Smooth muscle cell (in vitro differentiated cells): ENCODE measurements around the gene CCDC85C. TPM values are rescaled to one million over a fixed set of nuclear protein-coding genes. Genes with fewer than 3 reads are reported as not detected.
A peak's percentile ranks its signal among the peaks of the same experiment; 100 is the strongest.

Experiments used
- DNase-seq: peaks from one replicate; lab custom pipeline; 2025; ENCODE audit not compliant: unreplicated experiment; lab: John Stamatoyannopoulos, UW
- H2AFZ ChIP-seq: fragments of 200-600 bp; sonication (generic); 2 replicates; pipeline ENCODE4 v1.6.0; 2016; ENCODE audit warnings: antibody characterized with exemption, low read depth, mild to moderate bottlenecking
- H3F3A ChIP-seq: fragments of 200-600 bp; sonication (generic); 2 replicates; pipeline ENCODE4 v1.6.0; 2017; ENCODE audit warnings: antibody characterized with exemption, low read depth
- H3K27ac ChIP-seq: fragments of 200-600 bp; sonication (generic); 2 replicates; pipeline ENCODE4 v1.5.1; 2016; ENCODE audit warnings: low read depth, mild to moderate bottlenecking
- H3K27me3 ChIP-seq: fragments of 200-600 bp; sonication (generic); 2 replicates; pipeline ENCODE4 v1.6.1; 2016; ENCODE audit warnings: low read depth, mild to moderate bottlenecking
- H3K36me3 ChIP-seq: fragments of 200-600 bp; sonication (generic); 2 replicates; pipeline ENCODE4 v1.5.1; 2016; ENCODE audit warnings: low read depth
- H3K4me1 ChIP-seq: fragments of 200-600 bp; sonication (generic); 2 replicates; pipeline ENCODE4 v1.5.1; 2016; ENCODE audit warnings: low read depth
- H3K4me2 ChIP-seq: fragments of 200-600 bp; sonication (generic); 2 replicates; pipeline ENCODE4 v1.6.0; 2016; ENCODE audit warnings: mild to moderate bottlenecking
- H3K4me3 ChIP-seq: fragments of 200-600 bp; sonication (generic); 2 replicates; pipeline ENCODE4 v1.5.1; 2016; ENCODE audit warnings: mild to moderate bottlenecking
- H3K79me2 ChIP-seq: fragments of 200-600 bp; sonication (generic); 2 replicates; pipeline ENCODE4 v1.6.0; 2016; ENCODE audit warnings: low read depth, mild to moderate bottlenecking
- H3K9ac ChIP-seq: fragments of 200-600 bp; sonication (generic); 2 replicates; pipeline ENCODE4 v1.6.0; 2016; ENCODE audit warnings: low read depth
- H3K9me3 ChIP-seq: fragments of 200-600 bp; sonication (generic); replicated peaks from 2 replicates; pipeline ENCODE4 v1.5.1; 2016; ENCODE audit warnings: low read depth
- H4K20me1 ChIP-seq: fragments of 200-600 bp; sonication (generic); 2 replicates; pipeline ENCODE4 v1.6.0; 2016; ENCODE audit warnings: low read depth
- WGBS: methylation state at CpG from one replicate; pipeline ENCODE4 v1.1.7; 2016; ENCODE audit warnings: low lambda C conversion rate; 5-methylcytosine and 5-hydroxymethylcytosine counted together
- polyA plus RNA-seq: library from polyadenylated mRNA; unstranded; fragments of >200 nt; fragmentation: Nextera tagmentation; extraction: Ambion mirVana; gene quantifications from 2 replicates; pipeline ENCODE4 v1.2.1, GENCODE V29; 2016
- total RNA-seq: library from RNA; depleted of rRNA; stranded (reverse); fragments of >200 nt; gene quantifications from 2 replicates; pipeline ENCODE4 v1.2.3, GENCODE V29; 2014
- TF ChIP-seq, protein P1 (sequence below): fragments of 200-600 bp; sonication (generic); IDR thresholded peaks from 2 replicates; pipeline ENCODE4 v1.5.1; 2017; ENCODE audit warnings: borderline replicate concordance, mild to moderate bottlenecking, antibody characterized with exemption; ENCODE audit not compliant: insufficient read depth, poor library complexity, severe bottlenecking

CCDC85C gene
- total and polyA plus RNA-seq, 2 experiments from 2014 or later = 4.0 to 6.5 TPM

DNA sequence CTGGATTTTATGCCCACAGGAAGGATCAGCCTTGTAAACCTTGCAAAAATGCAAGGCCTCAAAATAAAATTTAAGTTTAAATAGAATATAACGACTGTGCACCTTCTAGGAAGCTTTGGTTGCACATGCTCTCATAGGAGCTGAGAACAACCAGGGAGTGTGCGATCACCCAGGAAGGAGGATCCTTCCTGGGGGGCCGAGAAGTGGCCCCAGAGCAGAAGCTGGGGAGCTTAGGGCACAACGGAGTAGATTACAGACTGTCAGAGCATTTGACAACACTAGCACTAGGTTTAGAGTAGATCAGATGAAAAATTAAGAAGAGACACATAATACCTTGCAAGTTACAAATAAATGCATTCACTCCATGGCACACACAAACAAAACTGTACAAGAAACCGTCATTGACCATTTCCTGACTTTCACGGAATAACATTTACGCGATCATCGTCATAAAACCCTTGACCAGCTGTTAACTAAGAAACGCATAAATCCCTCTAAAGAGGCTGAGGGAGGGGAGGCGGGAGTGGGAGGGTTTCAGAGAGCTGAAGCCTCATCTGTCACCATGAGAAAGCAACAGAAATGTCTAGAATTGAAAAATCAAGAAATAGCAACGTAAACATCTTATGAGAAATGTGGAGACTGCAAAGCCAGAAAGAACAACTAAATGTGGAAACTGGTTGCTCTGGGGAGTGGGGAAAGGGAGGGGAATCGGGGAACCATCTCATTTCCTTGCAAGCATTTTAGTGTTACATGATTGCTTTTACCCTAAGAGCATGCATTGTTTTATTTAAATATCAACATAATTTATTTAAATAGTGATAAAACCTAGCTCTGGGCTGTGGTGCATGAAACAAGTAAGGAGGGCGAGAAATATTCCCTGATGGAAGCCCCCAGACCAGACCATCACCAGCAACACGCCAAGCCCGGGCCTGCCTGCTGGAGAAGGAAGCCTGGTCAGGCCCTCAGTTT, 13.1 kb upstream of the CCDC85C start:
- WGBS = 59% methylated on average over 16 of the region's 16 CpGs
- Histone ChIP-seq H3K4me1 (peaks cover 21% of the 10 kb centered on the region), H3K9me3 (no peaks in the 10 kb centered on the region), H3K4me2 (peak overlapping the region; percentile 29), H4K20me1 (no peaks in the 10 kb centered on the region), H2AFZ (no peak overlapping the region), H3K27me3 (no peaks in the 10 kb centered on the region), H3K36me3 (no peaks in the 10 kb centered on the region), H3K4me3 (no peak overlapping the region), H3F3A (no peaks in the 10 kb centered on the region), H3K79me2 (no peaks in the 10 kb centered on the region), H3K9ac (no peak overlapping the region), H3K27ac (no peak overlapping the region)
- no peak for DNase-seq
- TF ChIP-seq, protein P1, sequence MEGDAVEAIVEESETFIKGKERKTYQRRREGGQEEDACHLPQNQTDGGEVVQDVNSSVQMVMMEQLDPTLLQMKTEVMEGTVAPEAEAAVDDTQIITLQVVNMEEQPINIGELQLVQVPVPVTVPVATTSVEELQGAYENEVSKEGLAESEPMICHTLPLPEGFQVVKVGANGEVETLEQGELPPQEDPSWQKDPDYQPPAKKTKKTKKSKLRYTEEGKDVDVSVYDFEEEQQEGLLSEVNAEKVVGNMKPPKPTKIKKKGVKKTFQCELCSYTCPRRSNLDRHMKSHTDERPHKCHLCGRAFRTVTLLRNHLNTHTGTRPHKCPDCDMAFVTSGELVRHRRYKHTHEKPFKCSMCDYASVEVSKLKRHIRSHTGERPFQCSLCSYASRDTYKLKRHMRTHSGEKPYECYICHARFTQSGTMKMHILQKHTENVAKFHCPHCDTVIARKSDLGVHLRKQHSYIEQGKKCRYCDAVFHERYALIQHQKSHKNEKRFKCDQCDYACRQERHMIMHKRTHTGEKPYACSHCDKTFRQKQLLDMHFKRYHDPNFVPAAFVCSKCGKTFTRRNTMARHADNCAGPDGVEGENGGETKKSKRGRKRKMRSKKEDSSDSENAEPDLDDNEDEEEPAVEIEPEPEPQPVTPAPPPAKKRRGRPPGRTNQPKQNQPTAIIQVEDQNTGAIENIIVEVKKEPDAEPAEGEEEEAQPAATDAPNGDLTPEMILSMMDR = no peak

DNA sequence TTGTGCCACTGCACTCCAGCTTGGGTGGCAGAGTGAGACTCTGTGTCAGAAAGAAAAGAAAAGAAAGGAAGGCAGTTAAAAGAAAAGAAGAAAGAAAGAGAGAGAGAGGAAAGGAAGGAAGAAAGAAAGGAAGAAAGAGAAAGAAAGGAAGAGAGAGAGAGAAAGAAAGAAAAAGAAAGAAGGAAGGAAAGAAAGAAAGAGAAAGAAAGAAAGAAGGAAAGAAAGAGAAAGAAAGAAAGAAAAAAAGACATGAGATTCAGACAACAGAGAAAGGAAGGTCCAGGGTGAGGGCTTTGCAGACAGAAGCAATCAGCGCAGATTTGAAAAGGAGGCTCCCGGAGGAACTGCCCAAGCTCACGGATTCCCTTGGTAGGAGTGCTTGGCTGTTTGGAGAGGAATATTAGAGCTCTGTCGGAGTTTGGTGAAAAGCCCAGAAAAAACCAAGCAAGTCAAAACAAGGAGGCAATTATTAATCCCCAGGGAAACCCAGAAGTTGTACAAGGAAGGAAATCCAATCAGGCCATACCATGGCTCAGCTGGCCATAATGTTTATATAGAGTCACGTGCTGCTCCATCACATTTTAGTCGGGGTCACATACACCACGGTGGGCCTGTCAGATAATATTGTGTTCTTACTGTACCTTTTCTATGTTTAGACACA, 11.6 kb upstream of the CCDC85C start:
- WGBS = 92% methylated on average over 7 of the region's 7 CpGs
- Histone ChIP-seq H3K4me2 (no peak overlapping the region), H4K20me1 (no peaks in the 10 kb centered on the region)

DNA sequence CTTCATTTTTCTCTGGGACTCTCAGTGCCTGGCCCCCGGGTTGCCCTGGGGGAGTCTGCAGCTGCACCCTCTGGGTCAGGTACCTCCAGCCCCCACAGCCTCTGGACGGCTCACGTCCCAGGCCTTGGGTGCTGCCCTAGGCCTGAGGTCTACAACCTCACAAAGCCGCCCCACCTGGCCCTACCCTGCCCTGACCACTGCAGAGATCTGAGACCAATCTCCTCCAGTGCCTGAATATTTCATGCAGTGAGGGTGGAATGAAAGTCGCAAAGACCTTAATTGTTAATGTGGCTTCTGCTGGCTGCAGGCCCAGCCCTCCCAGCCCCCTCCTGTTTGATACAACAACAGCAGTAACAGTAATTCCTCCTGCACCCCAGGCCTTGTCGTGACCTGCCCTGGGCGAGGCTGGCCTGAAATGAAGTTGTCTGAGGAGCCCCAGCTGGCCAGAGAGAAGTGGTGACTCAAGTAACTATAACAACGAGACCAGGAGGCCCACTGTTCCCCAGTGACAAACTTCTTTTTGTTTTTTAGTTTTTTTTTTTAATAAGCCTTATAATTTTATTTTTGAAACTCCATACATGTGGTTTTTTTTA, 8.8 kb upstream of the CCDC85C start:
- no peak overlapping the region for H2AFZ ChIP-seq

More for the DNA sequence above, 11.6 kb upstream of the CCDC85C start:
- Histone ChIP-seq H3K9me3 (no peaks in the 10 kb centered on the region), H3F3A (no peaks in the 10 kb centered on the region), H3K79me2 (no peaks in the 10 kb centered on the region), H3K27me3 (no peaks in the 10 kb centered on the region), H3K36me3 (no peaks in the 10 kb centered on the region), H3K4me1 (peaks cover 21% of the 10 kb centered on the region), H2AFZ (no peak overlapping the region), H3K9ac (no peak overlapping the region), H3K27ac (no peak overlapping the region), H3K4me3 (no peak overlapping the region)
- no peak for DNase-seq
- TF ChIP-seq, protein P1 = no peak

More for the DNA sequence above, 8.8 kb upstream of the CCDC85C start:
- no peaks in the 10 kb centered on the region for H3K9me3 ChIP-seq
- H3F3A ChIP-seq = no peaks in the 10 kb centered on the region
- no peak overlapping the region for H3K4me3 ChIP-seq
- peaks cover 13% of the 10 kb centered on the region for H3K4me1 ChIP-seq
- H3K4me2 ChIP-seq = peak overlapping the region; percentile 50
- H3K9ac ChIP-seq = no peak overlapping the region
- no peaks in the 10 kb centered on the region for H4K20me1 ChIP-seq
- H3K27me3 ChIP-seq = no peaks in the 10 kb centered on the region
- DNase-seq = no peak
- TF ChIP-seq, protein P1 = no peak
- peak overlapping the region; percentile 24 for H3K27ac ChIP-seq
- 52% methylated on average over 8 of the region's 8 CpGs for WGBS
- no peaks in the 10 kb centered on the region for H3K79me2 ChIP-seq
- H3K36me3 ChIP-seq = no peaks in the 10 kb centered on the region
